Measurements from ENCODE around the gene CCT4.
A peak's percentile ranks its signal among the peaks of the same experiment; 100 is the strongest.
"Not testable (repeated sequence)": the region's sequence is repeated elsewhere in the genome, so short reads cannot be mapped to it uniquely, and the experiment has no call there.

CCT4 gene

GRCh38 chr2:61878761-61879160 is 9.7 kb downstream of the CCT4 start:
- DNase-seq (ENCODE audit: low read depth in 2 of 2), result no peak

GRCh38 chr2:61877571-61878245 is 10.7 kb downstream of the CCT4 start:
- no peak for DNase-seq (ENCODE audit: low read depth in 2 of 2)

- DNase-seq (ENCODE audit: low read depth in 2 of 2), result no peak
Observed at GRCh38 chr2:61876400-61876799, 12.1 kb downstream of the CCT4 start.

GRCh38 chr2:61866482-61867089 is 21.9 kb downstream of the CCT4 start:
- DNase-seq (ENCODE audit: low read depth in 2 of 2), result not testable (repeated sequence)

GRCh38 chr2:61862085-61862484 is 26.4 kb downstream of the CCT4 start:
- DNase-seq (ENCODE audit: low read depth in 2 of 2), result no peak

GRCh38 chr2:61857224-61857623 is 31.2 kb downstream of the CCT4 start:
- DNase-seq (ENCODE audit: low read depth in 2 of 2), result no peak

- no peak for DNase-seq (ENCODE audit: low read depth in 2 of 2)
Observed at GRCh38 chr2:61855318-61855613, 33.2 kb downstream of the CCT4 start.

GRCh38 chr2:61854564-61855317 is 33.7 kb downstream of the CCT4 start:
- peak; percentile 58 to 77 for DNase-seq (ENCODE audit: low read depth in 2 of 2)

GRCh38 chr2:61853847-61854563 is 34.5 kb downstream of the CCT4 start, which contains the start of gene FAM161A:
Gene FAM161A (minus strand): TSS chr2:61854060. CDS start chr2:61854041, 19 bp downstream.
- peak; percentile 17 to 42 for DNase-seq (ENCODE audit: low read depth in 2 of 2)

- no peak for DNase-seq (ENCODE audit: low read depth in 2 of 2)
Observed at GRCh38 chr2:61853086-61853846, 35.2 kb downstream of the CCT4 start.

- DNase-seq (ENCODE audit: low read depth in 2 of 2), result not testable (repeated sequence)
Observed at GRCh38 chr2:61851270-61851669, 37.2 kb downstream of the CCT4 start.

GRCh38 chr2:61845320-61845719 is 43.1 kb downstream of the CCT4 start:
- no peak for DNase-seq (ENCODE audit: low read depth in 2 of 2)

- no peak for DNase-seq (ENCODE audit: low read depth in 2 of 2)
Observed at GRCh38 chr2:61841286-61841685, 47.2 kb downstream of the CCT4 start.

- no peak for DNase-seq (ENCODE audit: low read depth in 2 of 2)
Observed at GRCh38 chr2:61834893-61835292, 53.6 kb downstream of the CCT4 start.

GRCh38 chr2:61833971-61834370 is 54.5 kb downstream of the CCT4 start:
- no peak for DNase-seq (ENCODE audit: low read depth in 2 of 2)

- DNase-seq (ENCODE audit: low read depth in 2 of 2), result no peak
Observed at GRCh38 chr2:61832183-61832841, 56.1 kb downstream of the CCT4 start.

GRCh38 chr2:61822255-61822654 is 66.2 kb downstream of the CCT4 start:
- no peak for DNase-seq (ENCODE audit: low read depth in 2 of 2)
